ENCODE measurements around the gene LRCH3.

The LRCH3 gene

GRCh38 chr3:197878427-197878826 lies 87.4 kb downstream of the LRCH3 start:
- TF ChIP-seq ZBTB26 (tag by site-specific recombination; optimal IDR thresholded peaks at IDR 0.05) (no peak), ZNF677 (tag by site-specific recombination; IDR thresholded peaks at IDR 0.05) (no peak), ZNF426 (tag by site-specific recombination; IDR thresholded peaks at IDR 0.05) (no peak), ZNF830 (tag by site-specific recombination; IDR thresholded peaks at IDR 0.05; ENCODE audit: low read depth) (no peak), ZNF37A (tag by site-specific recombination; IDR thresholded peaks at IDR 0.05) (no peak), ZNF335 (tag by site-specific recombination; conservative IDR thresholded peaks at IDR 0.05) (no peak), HOXC10 (CRISPR knock-in tag; IDR thresholded peaks at IDR 0.05) (no peak), ZNF548 (tag by site-specific recombination; IDR thresholded peaks at IDR 0.05) (no peak)
- Histone ChIP-seq H3K4me3 (ENCODE audit: low read depth, low read length) (no peak overlapping the region), H3K4me1 (ENCODE audit: control insufficient read depth, insufficient read depth, low read length) (no peaks in the 10 kb centered on the region), H3K9me3 (ENCODE audit: control insufficient read depth, insufficient read depth, low read depth, low read length) (no peaks in the 10 kb centered on the region), H3K27ac (ENCODE audit: extremely low read depth, low read depth, low read length) (no peak overlapping the region), H3K36me3 (ENCODE audit: control insufficient read depth in 2 of 2, insufficient read depth in 1 of 2, low read length in 2 of 2) (peaks cover 0 to 39% of the 10 kb centered on the region in 2 experiments; a peak in 2 of 3 replicates)
- POLR2A ChIA-PET, result no interaction called here
- CTCF ChIA-PET, result no interaction called here

GRCh38 chr3:197880491-197881269 lies 89.6 kb downstream of the LRCH3 start:
- Histone ChIP-seq H3K4me3 (ENCODE audit: low read depth, low read length) (no peak overlapping the region), H3K4me1 (ENCODE audit: control insufficient read depth, insufficient read depth, low read length) (no peaks in the 10 kb centered on the region), H3K27ac (ENCODE audit: extremely low read depth, low read depth, low read length) (no peak overlapping the region), H3K36me3 (ENCODE audit: control insufficient read depth in 2 of 2, insufficient read depth in 1 of 2, low read length in 2 of 2) (peaks cover 0 to 38% of the 10 kb centered on the region in 2 experiments; a peak in 1 of 3 replicates), H3K9me3 (ENCODE audit: control insufficient read depth, insufficient read depth, low read depth, low read length) (no peaks in the 10 kb centered on the region)
- no peak for TF ChIP-seq GLIS2 (tag by site-specific recombination; IDR thresholded peaks at IDR 0.05)
- TF ChIP-seq ZNF404 (tag by site-specific recombination; IDR thresholded peaks at IDR 0.05), result no peak
- no peak for TF ChIP-seq ZNF280C (tag by site-specific recombination; IDR thresholded peaks at IDR 0.05)
- TF ChIP-seq ZNF701 (tag by site-specific recombination; IDR thresholded peaks at IDR 0.05), result no peak
- no peak for TF ChIP-seq ZNF157 (tag by site-specific recombination; IDR thresholded peaks at IDR 0.05)
- no peak for TF ChIP-seq KLF8 (tag by site-specific recombination; IDR thresholded peaks at IDR 0.05)
- no peak for TF ChIP-seq ZNF169 (tag by site-specific recombination; IDR thresholded peaks at IDR 0.05)
- no peak for TF ChIP-seq ZBTB21 (tag by site-specific recombination; IDR thresholded peaks at IDR 0.05)
- no peak for TF ChIP-seq ZNF2 (tag by site-specific recombination; IDR thresholded peaks at IDR 0.05)
- no peak for TF ChIP-seq ZBTB1 (tag by site-specific recombination; IDR thresholded peaks at IDR 0.05)
- no peak for TF ChIP-seq ZNF791 (tag by site-specific recombination; IDR thresholded peaks at IDR 0.05)
- no peak for TF ChIP-seq ZFP69B (tag by site-specific recombination; IDR thresholded peaks at IDR 0.05)
- no peak for TF ChIP-seq EGR2 (tag by site-specific recombination; IDR thresholded peaks at IDR 0.05; ENCODE audit: low read depth)
- no peak for TF ChIP-seq ZNF335 (tag by site-specific recombination; conservative IDR thresholded peaks at IDR 0.05)
- TF ChIP-seq ZNF561 (tag by site-specific recombination; IDR thresholded peaks at IDR 0.05; ENCODE audit: borderline replicate concordance), result no peak
- no peak for TF ChIP-seq ZNF585B (tag by site-specific recombination; IDR thresholded peaks at IDR 0.05)
- no peak for TF ChIP-seq ZNF19 (tag by site-specific recombination; IDR thresholded peaks at IDR 0.05; ENCODE audit: low read depth)
- no peak for TF ChIP-seq ZNF704 (tag by site-specific recombination; IDR thresholded peaks at IDR 0.05)
- TF ChIP-seq ZNF626 (tag by site-specific recombination; IDR thresholded peaks at IDR 0.05), result no peak
- TF ChIP-seq ZNF362 (tag by site-specific recombination; IDR thresholded peaks at IDR 0.05), result no peak
- POLR2A ChIA-PET, result no interaction called here
- CTCF ChIA-PET, result interaction anchor here (0.6 kb wide), 1 partner anchor 9 kb away, joined by 6 read pairs; no protein-coding TSS in a partner anchor

Data from HEK293 (cell line).